UCSD-AML1 (cell line): Measurements from ENCODE around the gene LGI1.

ENCODE experiments used
- DNase-seq: peaks from one replicate; lab custom pipeline; 2025; ENCODE audit not compliant: unreplicated experiment; lab: John Stamatoyannopoulos, UW

LGI1 gene

GRCh38 chr10:93757801-93758507 lies at the start of gene LGI1:
LGI1 (plus strand) TSS chr10:93757936; CDS start chr10:93758145, 209 bp downstream.
- no peak for DNase-seq

GRCh38 chr10:93710333-93710909 lies 47.3 kb upstream of the LGI1 start:
- no peak for DNase-seq

GRCh38 chr10:93711891-93712290 lies 45.8 kb upstream of the LGI1 start:
- no peak for DNase-seq

- DNase-seq: no peak
Measured at GRCh38 chr10:93712593-93712992, 45.1 kb upstream of the LGI1 start.

- DNase-seq: no peak
Measured at GRCh38 chr10:93715345-93715744, 42.4 kb upstream of the LGI1 start.

- DNase-seq: no peak
Measured at GRCh38 chr10:93716766-93717165, 41.0 kb upstream of the LGI1 start.

GRCh38 chr10:93718937-93719725 lies 38.6 kb upstream of the LGI1 start:
- peak; percentile 19 for DNase-seq

GRCh38 chr10:93719901-93720300 lies 37.8 kb upstream of the LGI1 start:
- DNase-seq: no peak

GRCh38 chr10:93722550-93722949 lies 35.2 kb upstream of the LGI1 start:
- no peak for DNase-seq

- DNase-seq: no peak
Measured at GRCh38 chr10:93723153-93723552, 34.6 kb upstream of the LGI1 start.

GRCh38 chr10:93726024-93726423 lies 31.7 kb upstream of the LGI1 start:
- no peak for DNase-seq

GRCh38 chr10:93741367-93741766 lies 16.4 kb upstream of the LGI1 start:
- no peak for DNase-seq

GRCh38 chr10:93742633-93743349 lies 14.9 kb upstream of the LGI1 start:
- no peak for DNase-seq

- no peak for DNase-seq
Measured at GRCh38 chr10:93745408-93746065, 12.2 kb upstream of the LGI1 start.

GRCh38 chr10:93746844-93747284 lies 10.9 kb upstream of the LGI1 start:
- DNase-seq: no peak

- no peak for DNase-seq
Measured at GRCh38 chr10:93749218-93749799, 8.4 kb upstream of the LGI1 start.

GRCh38 chr10:93751124-93751523 lies 6.6 kb upstream of the LGI1 start:
- no peak for DNase-seq

GRCh38 chr10:93751832-93752231 lies 5.9 kb upstream of the LGI1 start:
- DNase-seq: no peak

- DNase-seq: no peak
Measured at GRCh38 chr10:93752761-93753160, 5.0 kb upstream of the LGI1 start.

GRCh38 chr10:93753621-93754250 lies 4.0 kb upstream of the LGI1 start:
- no peak for DNase-seq
